Measurements from ENCODE around the gene GON4L.
"Not testable (repeated sequence)": the region's sequence is repeated elsewhere in the genome, so short reads cannot be mapped to it uniquely, and the experiment has no call there.

Gene GON4L

GRCh38 chr1:155745284-155746228, 111.5 kb downstream of the GON4L start:
- peak; percentile 88 for DNase-seq

DNA sequence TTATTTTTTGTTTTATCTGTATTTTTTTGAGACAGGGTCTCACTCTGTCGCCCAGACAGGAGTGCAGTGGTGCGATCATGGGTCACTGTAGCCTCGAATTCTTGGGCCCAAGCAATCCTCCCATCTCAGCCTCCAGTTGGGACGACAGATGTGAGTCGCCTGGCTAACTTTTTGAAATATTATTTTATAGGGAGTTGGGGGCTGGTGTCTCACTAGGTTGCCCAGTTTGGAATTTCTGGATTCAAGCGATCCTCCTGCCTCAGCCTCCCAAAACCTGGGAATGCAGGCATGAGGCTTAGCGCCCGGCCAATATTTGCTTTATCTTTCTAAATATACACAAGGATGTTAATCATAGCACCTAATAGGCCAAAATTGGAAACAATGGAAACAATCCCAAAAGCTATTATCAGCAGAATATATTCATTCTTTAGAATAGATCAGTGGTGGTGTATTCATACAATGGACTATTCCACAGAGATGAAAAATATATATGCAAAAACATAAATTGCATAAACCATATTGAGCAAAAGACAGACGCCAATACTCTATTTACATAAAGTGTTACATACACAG, 112.2 kb downstream of the GON4L start:
- DNase-seq, result no peak

DNA sequence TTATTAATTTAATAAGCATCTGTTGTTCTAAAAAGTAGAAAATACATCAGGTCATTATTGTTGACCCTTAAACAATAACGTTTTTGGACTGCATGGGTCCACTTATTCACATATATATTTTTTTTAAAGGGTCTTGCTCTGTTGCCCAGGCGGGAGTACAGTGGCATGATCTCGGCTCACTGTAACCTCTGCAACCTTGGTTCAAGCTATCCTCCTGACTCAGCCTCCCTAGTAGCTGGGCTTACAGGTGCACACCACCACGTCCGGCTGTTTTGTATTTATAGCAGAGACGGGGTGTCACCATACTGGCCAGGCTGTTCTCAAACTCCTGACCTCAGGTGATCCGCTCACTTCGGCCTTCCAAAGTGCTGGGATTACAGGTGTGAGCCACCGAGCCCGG, 115.1 kb downstream of the GON4L start:
- no peak for DNase-seq

- DNase-seq, result no peak
Measured at GRCh38 chr1:155740995-155741394, 116.0 kb downstream of the GON4L start.

GRCh38 chr1:155729031-155729898, 127.7 kb downstream of the GON4L start:
- peak; percentile 13 for DNase-seq

DNA sequence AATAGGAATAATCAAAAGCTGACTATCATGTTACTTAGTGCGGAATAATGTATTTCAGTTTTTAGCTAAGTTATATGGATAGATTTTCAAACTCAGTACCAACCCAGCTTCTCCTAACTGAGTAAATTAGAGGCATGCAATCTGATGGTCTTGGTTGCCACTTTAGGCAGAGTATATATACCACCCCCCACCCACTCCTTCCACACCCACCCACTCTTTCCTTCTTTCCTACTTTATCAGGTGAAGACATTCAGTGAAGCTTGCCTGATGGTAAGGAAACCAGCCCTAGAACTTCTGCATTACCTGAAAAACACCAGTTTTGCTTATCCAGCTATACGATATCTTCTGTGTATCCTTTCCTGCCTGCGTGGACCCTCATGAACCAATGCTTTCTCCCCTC, 131.9 kb downstream of the GON4L start:
- no peak for DNase-seq

DNA sequence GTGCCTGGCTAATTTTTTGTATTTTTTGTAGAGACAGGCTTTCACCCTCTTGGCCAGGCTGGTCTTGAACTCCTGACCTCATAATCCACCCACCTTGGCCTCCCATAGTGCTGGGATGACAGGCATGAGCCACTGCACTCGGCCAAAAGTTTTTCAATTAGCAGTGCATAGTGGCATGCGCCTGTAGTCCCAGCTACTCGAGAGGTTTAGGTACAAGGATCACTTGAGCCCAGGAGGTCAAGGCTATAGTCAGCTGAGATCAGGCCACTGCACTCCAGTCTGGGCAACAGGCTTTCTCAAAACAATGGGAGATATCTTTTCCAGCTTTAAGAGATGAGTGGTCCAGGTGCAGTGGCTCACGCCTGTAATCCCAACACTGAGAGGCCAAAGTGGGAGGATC, 137.3 kb downstream of the GON4L start:
- DNase-seq, result no peak

DNA sequence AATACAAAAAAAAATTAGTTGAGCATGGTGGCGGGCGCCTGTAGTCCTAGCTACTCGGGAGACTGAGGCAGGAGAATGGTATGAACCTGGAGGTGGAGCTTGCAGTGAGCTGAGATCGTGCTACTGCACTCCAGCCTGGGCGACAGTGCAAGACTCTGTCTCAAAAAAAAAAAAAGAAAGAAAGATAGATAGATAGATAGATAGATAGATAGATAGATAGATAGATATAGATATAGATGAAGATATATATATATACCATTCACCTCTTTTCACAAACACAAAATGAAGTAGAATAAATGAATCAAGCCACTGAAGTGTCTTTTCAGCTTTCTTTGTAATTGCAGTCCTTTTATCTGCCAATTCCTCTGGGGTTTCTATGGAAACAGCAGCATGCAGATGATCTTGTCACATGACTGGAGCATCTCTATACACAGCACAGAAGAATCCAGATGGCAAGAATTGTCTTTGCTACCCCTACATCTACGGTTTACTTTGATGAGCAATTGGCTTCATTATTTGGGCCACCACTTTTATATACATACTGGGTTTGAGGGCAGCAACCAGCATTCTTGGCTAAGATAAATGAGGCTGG, 138.4 kb downstream of the GON4L start:
- DNase-seq, result not testable (repeated sequence)

DNA sequence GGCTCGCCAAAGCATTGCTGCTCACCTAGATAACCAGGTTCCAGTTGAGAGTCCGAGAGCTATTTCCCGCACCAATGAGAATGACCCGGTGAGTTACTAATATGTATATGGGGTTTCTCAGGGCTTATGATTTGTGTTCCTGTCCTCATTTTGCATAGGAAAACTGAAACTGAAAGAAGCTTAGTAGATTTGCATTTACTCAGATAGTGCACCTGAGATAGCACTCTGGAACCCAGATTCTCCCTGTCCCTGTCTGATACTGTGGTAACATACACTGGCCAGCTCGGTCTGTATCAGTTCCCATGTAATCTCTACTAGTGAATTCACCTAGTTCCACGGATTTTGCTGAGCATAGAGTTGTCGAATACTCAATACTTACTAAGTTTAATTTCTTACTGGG, 140.0 kb downstream of the GON4L start:
- DNase-seq, result no peak

DNA sequence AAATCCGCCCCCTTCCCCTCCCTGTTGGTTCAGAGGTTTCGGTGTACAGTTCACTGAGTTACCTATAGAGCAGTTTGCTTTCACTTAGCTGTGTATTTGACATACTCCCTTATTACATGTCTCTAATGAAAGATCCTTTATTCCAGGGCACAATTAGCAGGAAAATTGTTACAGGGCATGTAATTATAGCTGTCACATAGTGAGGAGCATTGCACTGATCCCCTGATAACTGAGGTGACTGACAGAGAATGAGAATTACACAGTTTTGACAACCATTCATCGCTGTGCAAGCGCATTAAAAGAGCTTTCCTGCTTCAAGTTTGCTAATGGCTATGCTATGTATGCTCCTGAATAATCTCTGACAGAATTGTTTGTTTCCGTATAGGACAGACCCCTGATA, 141.2 kb downstream of the GON4L start:
- no peak for DNase-seq

- not testable (repeated sequence) for DNase-seq
Measured at GRCh38 chr1:155715056-155715455, 142.0 kb downstream of the GON4L start.

- DNase-seq, result no peak
Measured at GRCh38 chr1:155713075-155713474, 143.9 kb downstream of the GON4L start.

- not testable (repeated sequence) for DNase-seq
Measured at GRCh38 chr1:155712636-155713035, 144.4 kb downstream of the GON4L start.

- DNase-seq, result not testable (repeated sequence)
Measured at GRCh38 chr1:155711457-155711856, 145.6 kb downstream of the GON4L start.

GRCh38 chr1:155709391-155709790, 147.6 kb downstream of the GON4L start:
- DNase-seq, result no peak

- no peak for DNase-seq
Measured at GRCh38 chr1:155706139-155706538, 150.9 kb downstream of the GON4L start.

- not testable (repeated sequence) for DNase-seq
Measured at GRCh38 chr1:155704414-155704813, 152.6 kb downstream of the GON4L start.

DNA sequence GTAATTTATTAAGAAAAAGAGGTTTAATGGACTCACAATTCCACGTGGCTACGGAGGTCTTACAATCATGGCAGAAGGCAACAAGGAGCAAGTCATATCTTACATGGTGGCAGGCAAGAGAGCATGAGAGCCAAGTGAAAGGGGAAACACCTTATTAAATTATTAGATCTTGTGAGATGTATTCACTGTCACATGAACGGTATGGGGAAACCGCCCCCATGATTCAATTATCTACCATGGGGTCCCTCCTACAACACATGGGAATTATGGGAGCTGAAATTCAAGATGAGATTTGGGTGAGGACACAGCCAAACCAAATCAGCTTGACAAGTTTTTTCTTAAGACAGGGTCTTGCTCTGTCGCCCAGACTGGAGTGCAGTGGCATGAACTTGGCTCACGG, 153.8 kb downstream of the GON4L start:
- DNase-seq, result no peak

- not testable (repeated sequence) for DNase-seq
Measured at GRCh38 chr1:155701675-155702074, 155.3 kb downstream of the GON4L start.
